HEK293T (cell line): ENCODE results near the gene FHIT.

Experiments
- BHLHE40 ChIP-seq: fragments of 450-650 bp; IDR thresholded peaks from 2 replicates; pipeline ENCODE4 v1.6.1; 2016; ENCODE audit warnings: mild to moderate bottlenecking, moderate library complexity, borderline replicate concordance
- CTBP1 ChIP-seq: fragments of 450-650 bp; IDR thresholded peaks from 2 replicates; pipeline ENCODE4 v1.6.1; 2016; ENCODE audit warnings: borderline replicate concordance
- ELF4 ChIP-seq: fragments of 450-650 bp; IDR thresholded peaks from 2 replicates; pipeline ENCODE4 v1.6.1; 2017; ENCODE audit warnings: antibody characterized with exemption
- FOXA1 ChIP-seq: fragments of 450-650 bp; IDR thresholded peaks from 2 replicates; pipeline ENCODE4 v1.6.1; 2016; ENCODE audit warnings: mild to moderate bottlenecking
- FOXK2 ChIP-seq: fragments of 450-650 bp; IDR thresholded peaks from 2 replicates; pipeline ENCODE4 v1.6.1; 2016; ENCODE audit warnings: mild to moderate bottlenecking
- FOXM1 ChIP-seq: fragments of 450-650 bp; IDR thresholded peaks from 2 replicates; pipeline ENCODE4 v1.6.1; 2017; ENCODE audit warnings: mild to moderate bottlenecking, borderline replicate concordance
- HDGF ChIP-seq: fragments of 450-650 bp; IDR thresholded peaks from 2 replicates; pipeline ENCODE4 v1.6.1; 2017; ENCODE audit warnings: antibody characterized with exemption, borderline replicate concordance
- LEF1 ChIP-seq: fragments of 450-650 bp; IDR thresholded peaks from 2 replicates; pipeline ENCODE4 v1.6.1; 2017; ENCODE audit warnings: mild to moderate bottlenecking, borderline replicate concordance
- NFRKB ChIP-seq: fragments of 450-650 bp; IDR thresholded peaks from 2 replicates; pipeline ENCODE4 v1.6.1; 2016; ENCODE audit warnings: mild to moderate bottlenecking, moderate library complexity
- SP1 ChIP-seq: fragments of 450-650 bp; IDR thresholded peaks from 2 replicates; pipeline ENCODE4 v1.6.1; 2017
- SUZ12 ChIP-seq: fragments of 450-650 bp; IDR thresholded peaks from 2 replicates; pipeline ENCODE4 v1.6.1; 2016; ENCODE audit warnings: mild to moderate bottlenecking
- TARDBP ChIP-seq: fragments of 450-650 bp; IDR thresholded peaks from 2 replicates; pipeline ENCODE4 v1.6.1; 2016
- ZNF384 ChIP-seq: fragments of 450-650 bp; IDR thresholded peaks from 2 replicates; pipeline ENCODE4 v1.6.1; 2016

DNA sequence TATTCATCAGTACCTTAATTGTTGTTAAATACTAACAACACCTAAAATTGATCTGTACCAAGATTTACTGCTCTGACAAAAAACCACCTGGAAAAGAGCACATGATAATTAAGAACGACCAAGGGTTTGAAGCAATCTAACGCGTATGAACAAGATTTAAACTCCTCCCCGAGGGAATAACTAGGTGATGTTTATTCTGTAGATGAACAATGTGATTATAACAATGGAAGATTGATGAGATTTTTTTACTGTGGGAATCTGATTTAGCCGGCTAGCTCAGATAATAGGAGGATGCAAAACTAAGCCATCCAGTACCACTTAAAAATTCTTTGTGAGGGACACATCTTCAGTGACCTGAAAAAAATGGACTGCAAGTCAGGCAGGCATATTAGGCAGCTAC, 222.1 kb downstream of the FHIT start:
- TF ChIP-seq ELF4 (no peak), FOXM1 (no peak), SP1 (no peak), ZNF384 (no peak), TARDBP (no peak), SUZ12 (no peak), FOXK2 (no peak), NFRKB (no peak), FOXA1 (no peak), CTBP1 (no peak), HDGF (no peak), BHLHE40 (no peak), LEF1 (no peak)
